Ovary (tissue), 3 donors: ENCODE data around the gene KLF13.

Source experiments
- CTCF ChIP-seq, 3 donors: fragments of 450-650 bp in 2 of 3; fragments of 200-600 bp in 1 of 3; IDR thresholded peaks; one replicate each; pipeline versions ENCODE4 v1.5.1 to v1.8.0; 2016 to 2022; ENCODE audit warnings: antibody characterized with exemption in 3 of 3, mild to moderate bottlenecking in 1 of 3
- POLR2A ChIP-seq: fragments of 450-650 bp; IDR thresholded peaks from one replicate; pipeline ENCODE4 v1.6.1; 2017; ENCODE audit warnings: antibody characterized with exemption, mild to moderate bottlenecking, moderate library complexity
- donor health status: DM: no; HTN: no; CAD: no.

DNA sequence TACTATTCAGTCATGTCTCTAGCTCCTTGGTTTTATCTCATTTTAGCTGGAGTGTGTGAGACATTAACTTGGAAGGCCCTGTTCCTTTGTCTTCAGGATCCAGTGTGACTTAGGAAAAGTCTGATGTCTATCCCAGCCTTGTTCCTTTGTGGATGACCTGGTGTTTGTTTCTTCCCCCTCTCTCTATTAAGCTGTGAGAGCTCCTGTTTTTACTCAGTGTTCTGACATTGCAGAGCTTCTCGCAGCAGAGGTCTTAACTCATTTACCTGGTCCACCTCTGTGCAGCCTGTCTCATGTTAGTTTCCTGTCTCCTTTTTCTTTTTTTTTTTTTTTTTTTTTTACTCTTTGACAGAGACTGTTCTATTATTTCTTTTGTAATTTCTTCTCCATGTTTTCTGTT lies 43.1 kb downstream of the KLF13 start:
- TF ChIP-seq CTCF (IDR thresholded peaks at IDR 0.05) (no peak), POLR2A (no peak)
